ENCODE results near the gene SLAMF1. TPM values are rescaled to one million over a fixed set of nuclear protein-coding genes. Genes with fewer than 3 reads are reported as not detected.
A peak's percentile ranks its signal among the peaks of the same experiment; 100 is the strongest.
"Not testable (repeated sequence)": the region's sequence is repeated elsewhere in the genome, so short reads cannot be mapped to it uniquely, and the experiment has no call there.

The SLAMF1 gene
- 1 to 10 TPM in 1 of 2 donors, under 1 TPM in 1; 0.76 to 2.5 TPM for total RNA-seq
- polyA plus RNA-seq (ENCODE audit: insufficient read length in 6 of 6) = under 1 TPM in 5 of 6 donors, not detected in 1; 0.09 to 0.27 (median 0.13) TPM
- long read RNA-seq, donor 1 = 0 reads
- long read RNA-seq, donor 2 = 0 reads
- long read RNA-seq, donor 3 = 0 reads
- long read RNA-seq, donor 4 = 0 reads
- long read RNA-seq, donor 5 = 0 reads
- long read RNA-seq, donor 6 = 0 reads
- long read RNA-seq, donor 7 = 0 reads
- long read RNA-seq, donor 8 = 0 reads
- long read RNA-seq, donor 9 = 0 reads
- long read RNA-seq, donor 10, partial matches to known transcripts = 0 of 1 reads
- long read RNA-seq, donor 10, other reads (novel, unspliced or antisense) = 0 of 1 reads
- long read RNA-seq, donor 11 = 0 reads
- long read RNA-seq, donor 12 = 0 reads

GRCh38 chr1:160646711-160647328 lies at the start of gene SLAMF1:
Gene SLAMF1, minus strand, starts transcription at chr1:160647044. Its CDS starts 99 bp downstream, at chr1:160646945.
- Histone ChIP-seq H3K36me3 (no peaks in the 10 kb centered on the region), H3K4me3 (peak within 1 kb of the TSS in 1 of 2 donors; percentile 31), H3K4me1 (peaks cover 0 to 24% of the 10 kb centered on the region in 2 donors), H3K9me3 (no peaks in the 10 kb centered on the region), H3K27me3 (no peaks in the 10 kb centered on the region), H3K27ac (peak within 1 kb of the TSS in 1 of 2 donors; percentile 65)
- TF ChIP-seq CTCF (IDR thresholded peaks at IDR 0.05) = no peak
- intact Hi-C loops (cut with DNase I) = no loop called here
- no peak for DNase-seq
- ATAC-seq = peak; percentile 41

GRCh38 chr1:160692390-160692789 lies 45.5 kb upstream of the SLAMF1 start:
- H3K9me3 ChIP-seq = not testable (repeated sequence)

GRCh38 chr1:160685266-160685665 lies 38.4 kb upstream of the SLAMF1 start:
- ATAC-seq (no peak), DNase-seq (no peak)
- Histone ChIP-seq H3K4me3 (no peak overlapping the region), H3K36me3 (peaks cover 0 to 27% of the 10 kb centered on the region in 2 donors), H3K27ac (peak overlapping the region in 1 of 2 donors; percentile 76), H3K4me1 (peaks cover 0 to 49% of the 10 kb centered on the region in 2 donors), H3K9me3 (no peaks in the 10 kb centered on the region), H3K27me3 (no peaks in the 10 kb centered on the region)
- intact Hi-C loops (cut with DNase I) = no loop called here
- TF ChIP-seq CTCF (IDR thresholded peaks at IDR 0.05) = no peak

More at GRCh38 chr1:160692390-160692789, 45.5 kb upstream of the SLAMF1 start:
- DNase-seq; intact Hi-C loops (cut with DNase I); ATAC-seq; H3K27ac ChIP-seq; H3K27me3 ChIP-seq; H3K4me3 ChIP-seq; H3K4me1 ChIP-seq; H3K36me3 ChIP-seq: not testable (repeated sequence)
- TF ChIP-seq CTCF (IDR thresholded peaks at IDR 0.05) = peak in 1 of 2 donors; percentile 12

- no peak for ATAC-seq
- no peak for DNase-seq
- no peak overlapping the region for H3K4me3 ChIP-seq
- peaks cover 0 to 48% of the 10 kb centered on the region in 2 donors for H3K36me3 ChIP-seq
- H3K27ac ChIP-seq = peak overlapping the region in 1 of 2 donors; percentile 76
- H3K4me1 ChIP-seq = peaks cover 0 to 49% of the 10 kb centered on the region in 2 donors
- no peak for TF ChIP-seq CTCF (IDR thresholded peaks at IDR 0.05)
- intact Hi-C loops (cut with DNase I) = no loop called here
- H3K9me3 ChIP-seq = no peaks in the 10 kb centered on the region
- no peaks in the 10 kb centered on the region for H3K27me3 ChIP-seq
These were observed 36.4 kb upstream of the SLAMF1 start for GRCh38 chr1:160682983-160683865.

All from left lung (tissue), 14 donors.